ENCODE data around the gene LAMP5. TPM values are rescaled to one million over a fixed set of nuclear protein-coding genes. Genes with fewer than 3 reads are reported as not detected.

The LAMP5 gene
- total RNA-seq, 4 donors from 2014 or later = not detected

DNA sequence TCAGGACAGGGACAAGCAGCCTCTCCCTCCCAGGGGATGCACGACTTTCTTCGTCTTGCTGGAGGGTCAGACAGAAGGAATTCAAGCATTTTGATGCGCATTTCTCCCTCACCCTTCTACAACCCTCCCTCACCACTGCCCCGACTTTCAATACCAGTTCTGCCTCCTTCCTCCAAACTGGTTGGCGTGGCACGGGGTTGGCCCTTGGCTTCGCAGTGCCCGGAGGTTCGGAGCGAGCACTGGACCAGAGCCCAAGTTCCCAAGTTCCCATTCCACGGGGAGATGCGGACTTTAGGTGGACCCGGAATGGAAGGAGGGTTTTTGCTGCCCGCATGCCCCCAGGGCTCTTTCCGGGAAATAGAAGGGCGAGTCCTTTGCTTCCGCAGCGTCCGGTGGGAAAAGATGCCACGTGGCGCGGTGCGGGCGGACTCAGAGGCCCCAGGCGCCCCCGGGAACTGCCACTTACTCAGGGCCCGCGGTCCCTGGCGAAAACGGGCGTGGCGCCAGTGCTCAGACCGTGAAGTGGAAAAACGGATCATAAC, 8.0 kb upstream of the LAMP5 start:
- H3K27ac ChIP-seq = no peak overlapping the region
- 21 to 25% methylated on average over 6 to 7 of the region's 34 CpGs for WGBS, 2 donors (ENCODE audit: low coverage in 1 of 2)
- peaks cover 72% of the 10 kb centered on the region for H3K27me3 ChIP-seq
- TF ChIP-seq EP300 (IDR thresholded peaks at IDR 0.05) (no peak), POLR2A (IDR thresholded peaks at IDR 0.05) (no peak), POLR2AphosphoS5 (IDR thresholded peaks at IDR 0.05) (no peak)
- TF ChIP-seq, protein P1, sequence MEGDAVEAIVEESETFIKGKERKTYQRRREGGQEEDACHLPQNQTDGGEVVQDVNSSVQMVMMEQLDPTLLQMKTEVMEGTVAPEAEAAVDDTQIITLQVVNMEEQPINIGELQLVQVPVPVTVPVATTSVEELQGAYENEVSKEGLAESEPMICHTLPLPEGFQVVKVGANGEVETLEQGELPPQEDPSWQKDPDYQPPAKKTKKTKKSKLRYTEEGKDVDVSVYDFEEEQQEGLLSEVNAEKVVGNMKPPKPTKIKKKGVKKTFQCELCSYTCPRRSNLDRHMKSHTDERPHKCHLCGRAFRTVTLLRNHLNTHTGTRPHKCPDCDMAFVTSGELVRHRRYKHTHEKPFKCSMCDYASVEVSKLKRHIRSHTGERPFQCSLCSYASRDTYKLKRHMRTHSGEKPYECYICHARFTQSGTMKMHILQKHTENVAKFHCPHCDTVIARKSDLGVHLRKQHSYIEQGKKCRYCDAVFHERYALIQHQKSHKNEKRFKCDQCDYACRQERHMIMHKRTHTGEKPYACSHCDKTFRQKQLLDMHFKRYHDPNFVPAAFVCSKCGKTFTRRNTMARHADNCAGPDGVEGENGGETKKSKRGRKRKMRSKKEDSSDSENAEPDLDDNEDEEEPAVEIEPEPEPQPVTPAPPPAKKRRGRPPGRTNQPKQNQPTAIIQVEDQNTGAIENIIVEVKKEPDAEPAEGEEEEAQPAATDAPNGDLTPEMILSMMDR (IDR thresholded peaks at IDR 0.05) = no peak
- no peaks in the 10 kb centered on the region for H3K9me3 ChIP-seq
- H3K4me3 ChIP-seq = peak overlapping the region in 1 of 2 donors; percentile 23
- peaks cover 0 to 23% (median 0%) of the 10 kb centered on the region in 3 donors for H3K4me1 ChIP-seq
- H3K36me3 ChIP-seq = no peaks in the 10 kb centered on the region
- no peak for ATAC-seq

DNA sequence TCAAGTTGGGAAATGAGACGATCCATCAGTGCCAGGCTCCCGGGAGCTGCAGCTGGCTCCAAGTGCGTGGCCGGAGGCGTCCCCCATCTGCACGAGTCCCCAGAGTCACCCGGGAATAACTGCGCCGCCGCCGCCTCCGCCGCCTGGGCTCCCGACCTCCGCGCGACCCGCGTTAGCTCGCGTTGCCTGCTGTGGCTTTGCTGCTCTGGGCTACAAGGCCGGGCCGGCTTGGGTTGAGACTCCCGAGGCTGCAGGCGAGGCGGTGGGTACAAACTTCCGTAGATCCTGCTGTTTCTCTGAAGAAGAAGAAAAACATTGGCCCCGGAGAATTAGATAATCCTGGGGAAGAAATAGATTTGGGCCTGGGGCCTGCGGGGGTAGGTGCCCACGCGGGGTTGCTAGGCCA, 7.4 kb upstream of the LAMP5 start:
- Histone ChIP-seq H3K36me3 (no peaks in the 10 kb centered on the region), H3K27me3 (peaks cover 77% of the 10 kb centered on the region), H3K4me1 (peaks cover 0 to 23% (median 0%) of the 10 kb centered on the region in 3 donors), H3K9me3 (no peaks in the 10 kb centered on the region), H3K27ac (no peak overlapping the region), H3K4me3 (peak overlapping the region in 1 of 2 donors; percentile 23)
- WGBS, 2 donors (ENCODE audit: low coverage in 1 of 2) = 7 to 16% methylated on average over 3 to 5 of the region's 31 CpGs
- ATAC-seq = no peak
- TF ChIP-seq POLR2A (IDR thresholded peaks at IDR 0.05) (no peak), EP300 (IDR thresholded peaks at IDR 0.05) (no peak), POLR2AphosphoS5 (IDR thresholded peaks at IDR 0.05) (no peak)
- TF ChIP-seq, protein P1 (IDR thresholded peaks at IDR 0.05) = no peak

DNA sequence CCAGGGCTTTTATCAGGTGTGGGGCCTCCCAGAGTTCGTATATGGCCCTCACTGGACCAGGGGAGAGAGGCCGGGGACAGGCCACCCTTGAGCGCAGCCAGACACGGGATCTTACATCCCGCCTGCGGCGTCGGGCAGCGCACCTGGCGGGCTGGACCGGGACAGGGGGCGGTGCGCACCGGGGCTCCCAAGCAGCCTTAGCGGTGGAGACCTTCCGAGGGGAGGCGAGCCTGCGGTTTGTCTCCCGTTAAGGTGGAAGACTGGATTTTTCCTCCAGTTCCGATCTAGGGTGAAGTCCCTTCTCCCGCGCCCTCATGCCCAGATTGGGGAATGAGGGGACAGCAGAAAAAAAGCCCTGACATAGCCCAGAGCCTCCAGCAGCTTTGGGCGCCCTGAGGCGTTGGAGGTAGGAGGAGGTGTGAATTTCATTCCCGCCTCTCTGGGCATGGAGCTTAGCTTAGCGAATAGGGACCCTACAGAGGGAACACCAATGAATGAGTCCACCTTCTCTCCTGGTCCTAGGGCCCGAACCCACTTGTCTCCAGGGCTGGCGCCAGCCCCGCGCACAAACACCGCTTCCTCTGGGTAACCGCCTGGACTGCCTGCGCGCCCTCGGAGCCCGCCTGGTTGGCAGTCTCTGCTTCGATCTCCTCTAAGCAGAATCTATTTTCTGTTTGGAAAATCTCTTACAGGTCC, 6.7 kb upstream of the LAMP5 start:
- ATAC-seq = no peak
- TF ChIP-seq, protein P1 (IDR thresholded peaks at IDR 0.05) = no peak
- TF ChIP-seq EP300 (IDR thresholded peaks at IDR 0.05) (no peak), POLR2AphosphoS5 (IDR thresholded peaks at IDR 0.05) (no peak), POLR2A (IDR thresholded peaks at IDR 0.05) (no peak)
- Histone ChIP-seq H3K36me3 (no peaks in the 10 kb centered on the region), H3K4me3 (no peak overlapping the region), H3K27ac (no peak overlapping the region), H3K27me3 (peaks cover 77% of the 10 kb centered on the region), H3K9me3 (no peaks in the 10 kb centered on the region), H3K4me1 (peaks cover 0 to 23% (median 0%) of the 10 kb centered on the region in 3 donors)
- 0 to 10% methylated on average over 2 to 11 of the region's 37 CpGs for WGBS, 2 donors (ENCODE audit: low coverage in 1 of 2)

DNA sequence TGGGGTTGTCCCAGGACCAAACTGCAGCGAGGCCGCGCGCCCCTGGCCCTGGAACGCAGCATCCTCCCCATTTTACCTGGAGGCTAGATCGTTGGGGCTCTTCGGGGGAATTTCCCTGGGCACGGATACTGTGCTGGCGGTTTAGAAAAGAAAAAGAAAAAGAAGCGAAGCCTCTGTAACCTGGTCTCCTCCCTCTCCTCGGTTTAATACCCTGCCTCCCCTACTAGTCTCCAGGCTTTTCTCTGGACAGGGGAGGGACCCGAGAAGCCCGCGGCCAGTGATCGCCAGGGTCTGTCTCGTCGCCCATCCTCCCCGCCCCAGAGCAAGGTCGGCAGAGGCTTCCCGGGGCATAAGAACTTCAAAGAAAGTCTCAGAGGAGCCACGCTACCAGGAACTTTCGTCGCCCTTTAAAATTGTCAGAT, 6.1 kb upstream of the LAMP5 start:
- no peaks in the 10 kb centered on the region for H3K36me3 ChIP-seq
- TF ChIP-seq POLR2AphosphoS5 (IDR thresholded peaks at IDR 0.05) (no peak), EP300 (IDR thresholded peaks at IDR 0.05) (no peak), POLR2A (IDR thresholded peaks at IDR 0.05) (no peak)
- TF ChIP-seq, protein P1 (IDR thresholded peaks at IDR 0.05) = no peak
- peaks cover 77% of the 10 kb centered on the region for H3K27me3 ChIP-seq
- H3K9me3 ChIP-seq = no peaks in the 10 kb centered on the region
- ATAC-seq = no peak
- 2 to 9% methylated on average over 10 to 16 of the region's 23 CpGs for WGBS, 2 donors (ENCODE audit: low coverage in 1 of 2)
- H3K4me1 ChIP-seq = peaks cover 0 to 23% (median 0%) of the 10 kb centered on the region in 3 donors
- H3K4me3 ChIP-seq = no peak overlapping the region
- H3K27ac ChIP-seq = no peak overlapping the region

Measured in gastroesophageal sphincter (tissue), 4 donors.